Hepatocyte (in vitro differentiated cells): ENCODE results near the gene MASP2. TPM values are rescaled to one million over a fixed set of nuclear protein-coding genes. Genes with fewer than 3 reads are reported as not detected.

ENCODE experiments used
- DNase-seq: peaks from one replicate; pipeline ENCODE4 v3.0.0-alpha.2; 2016; ENCODE audit warnings: low spot score
- H2AFZ ChIP-seq: fragments of 200-600 bp; sonication (generic); 2 replicates; pipeline ENCODE4 v1.6.0; 2016; ENCODE audit warnings: antibody characterized with exemption, mild to moderate bottlenecking
- H3K27ac ChIP-seq: fragments of 200-600 bp; sonication (generic); 2 replicates; pipeline ENCODE4 v1.5.1; 2016; ENCODE audit warnings: mild to moderate bottlenecking
- H3K27me3 ChIP-seq: fragments of 200-600 bp; sonication (generic); 2 replicates; pipeline ENCODE4 v1.6.1; 2016
- H3K36me3 ChIP-seq: fragments of 200-600 bp; sonication (generic); replicated peaks from 2 replicates; pipeline ENCODE4 v1.5.1; 2016; ENCODE audit warnings: low read depth; ENCODE audit not compliant: insufficient read depth
- H3K4me1 ChIP-seq: fragments of 200-600 bp; sonication (generic); 2 replicates; pipeline ENCODE4 v1.5.1; 2016; ENCODE audit warnings: mild to moderate bottlenecking, moderate library complexity; ENCODE audit not compliant: insufficient read depth
- H3K4me2 ChIP-seq: fragments of 200-600 bp; sonication (generic); 2 replicates; pipeline ENCODE4 v1.6.0; 2016
- H3K4me3 ChIP-seq: fragments of 200-600 bp; sonication (generic); 2 replicates; pipeline ENCODE4 v1.5.1; 2016; ENCODE audit warnings: mild to moderate bottlenecking
- H3K79me2 ChIP-seq: fragments of 200-600 bp; sonication (generic); 2 replicates; pipeline ENCODE4 v1.6.0; 2017; ENCODE audit warnings: mild to moderate bottlenecking
- H3K9me2 ChIP-seq: fragments of 200-600 bp; sonication (generic); replicated peaks from 2 replicates; pipeline ENCODE4 v1.6.0; 2017; ENCODE audit warnings: mild to moderate bottlenecking; ENCODE audit not compliant: insufficient read depth
- H3K9me3 ChIP-seq: fragments of 200-600 bp; sonication (generic); 2 replicates; pipeline ENCODE4 v1.5.1; 2016; ENCODE audit warnings: low read depth, mild to moderate bottlenecking
- H4K20me1 ChIP-seq: fragments of 200-600 bp; sonication (generic); 2 replicates; pipeline ENCODE4 v1.6.0; 2016; ENCODE audit warnings: mild to moderate bottlenecking; ENCODE audit not compliant: insufficient read depth, poor library complexity, severe bottlenecking
- EZH2 ChIP-seq: fragments of 200-600 bp; sonication (generic); IDR thresholded peaks from 2 replicates; pipeline ENCODE4 v1.6.1; 2016; ENCODE audit warnings: antibody characterized with exemption, mild to moderate bottlenecking, borderline replicate concordance
- EZH2phosphoT487 ChIP-seq: fragments of 200-600 bp; sonication (generic); IDR thresholded peaks from one replicate; pipeline ENCODE4 v1.6.1; 2018; ENCODE audit warnings: antibody characterized with exemption, mild to moderate bottlenecking, low read depth, moderate library complexity; ENCODE audit not compliant: unreplicated experiment, severe bottlenecking
- WGBS: methylation state at CpG from one replicate; pipeline ENCODE4 v1.1.6; 2016; ENCODE audit warnings: low lambda C conversion rate; ENCODE audit errors: missing lambda C conversion rate; 5-methylcytosine and 5-hydroxymethylcytosine counted together
- polyA plus RNA-seq: library from polyadenylated mRNA; unstranded; fragments of >200 nt; fragmentation: Nextera tagmentation; extraction: Ambion mirVana; gene quantifications from 2 replicates; pipeline ENCODE4 v1.2.1, GENCODE V29; 2016
- total RNA-seq: library from RNA; depleted of rRNA; stranded (reverse); fragments of >200 nt; gene quantifications from 2 replicates; pipeline ENCODE4 v1.2.3, GENCODE V29; 2014
- TF ChIP-seq, protein P1 (sequence below): fragments of 200-600 bp; sonication (generic); IDR thresholded peaks from 2 replicates; pipeline ENCODE4 v1.5.1; 2016; ENCODE audit warnings: antibody characterized with exemption, mild to moderate bottlenecking; ENCODE audit not compliant: poor library complexity

MASP2 gene
- total and polyA plus RNA-seq, 2 experiments from 2014 or later, result 3.3 to 16.6 TPM

DNA sequence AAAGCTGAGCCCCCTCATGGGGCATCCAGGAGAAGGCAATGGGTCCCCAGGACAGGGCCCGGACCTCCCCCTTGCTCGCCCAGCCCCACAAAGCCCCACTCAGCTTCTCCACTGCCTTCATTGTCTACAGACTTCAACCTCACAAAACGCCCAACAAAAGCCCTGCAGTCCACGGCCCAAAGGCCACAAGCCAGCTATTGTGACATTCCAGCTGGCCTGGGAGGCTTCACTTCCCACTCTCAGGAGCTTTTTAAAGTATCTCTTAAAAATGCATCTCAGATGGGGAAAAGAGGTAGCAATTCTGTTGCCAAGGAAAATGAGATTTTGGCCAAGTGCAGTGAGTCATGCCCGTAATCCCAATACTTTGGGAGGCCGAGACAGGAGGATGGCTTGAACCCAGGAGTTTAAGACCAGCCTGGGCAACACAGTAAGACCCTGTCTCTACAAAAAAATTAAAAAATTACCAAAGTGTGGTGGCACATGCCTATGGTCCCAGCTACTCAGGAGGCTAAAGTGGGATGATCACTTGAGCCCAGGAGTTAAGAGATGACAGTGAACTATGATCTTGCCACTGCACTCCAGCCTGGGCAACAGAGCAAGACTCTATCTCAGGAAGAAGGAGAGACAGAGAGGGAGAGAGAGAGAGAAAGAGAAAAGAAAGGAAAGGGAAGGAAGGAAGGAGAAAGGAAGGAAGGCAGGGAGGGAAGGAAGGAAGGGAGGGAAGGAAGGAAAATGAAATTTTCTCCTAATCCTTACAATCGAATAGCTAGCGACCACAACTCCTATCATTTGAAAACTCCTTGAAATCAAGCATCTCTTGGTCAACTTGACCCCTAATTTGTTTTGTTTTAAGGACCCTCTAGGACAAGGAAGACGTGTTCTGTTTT, 66.0 kb downstream of the MASP2 start:
- Histone ChIP-seq H2AFZ (no peak overlapping the region), H3K4me2 (peak overlapping the region; percentile 66)
- WGBS, result 72% methylated on average over 9 of the region's 9 CpGs

DNA sequence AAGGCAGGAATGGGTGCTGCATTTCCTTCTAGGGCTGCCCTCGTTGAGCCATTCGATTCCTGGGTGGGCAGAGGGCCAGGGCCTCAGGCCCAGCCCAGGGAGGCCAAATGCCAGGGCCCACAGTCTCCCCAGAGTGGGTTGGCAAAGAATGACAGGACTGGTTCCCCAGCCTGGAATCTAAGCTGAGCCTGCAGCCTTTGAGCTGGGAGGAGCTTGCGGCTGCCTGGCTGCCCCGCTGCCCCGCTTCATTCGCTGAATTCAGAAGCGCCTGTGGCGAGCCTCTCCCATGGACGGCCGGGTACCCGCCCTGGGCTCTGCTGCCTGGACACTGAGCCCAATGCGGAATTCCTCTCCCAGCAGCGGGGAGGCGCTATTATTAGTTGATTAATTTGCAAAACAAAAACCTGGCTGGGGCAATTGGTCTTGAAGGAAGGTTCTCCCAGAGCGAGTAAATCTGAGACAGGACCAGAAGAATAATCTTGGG, 66.9 kb downstream of the MASP2 start:
- Histone ChIP-seq H3K4me1 (peaks cover 7% of the 10 kb centered on the region), H3K27ac (no peak overlapping the region), H3K4me2 (peak overlapping the region; percentile 66), H3K9me2 (no peaks in the 10 kb centered on the region), H3K36me3 (no peaks in the 10 kb centered on the region), H3K4me3 (no peak overlapping the region), H2AFZ (peak overlapping the region; percentile 12), H3K27me3 (peaks cover 4% of the 10 kb centered on the region), H3K79me2 (no peaks in the 10 kb centered on the region), H4K20me1 (no peaks in the 10 kb centered on the region), H3K9me3 (no peaks in the 10 kb centered on the region)
- WGBS, result 17% methylated on average over 15 of the region's 15 CpGs
- TF ChIP-seq EZH2, result no peak
- TF ChIP-seq, protein P1, sequence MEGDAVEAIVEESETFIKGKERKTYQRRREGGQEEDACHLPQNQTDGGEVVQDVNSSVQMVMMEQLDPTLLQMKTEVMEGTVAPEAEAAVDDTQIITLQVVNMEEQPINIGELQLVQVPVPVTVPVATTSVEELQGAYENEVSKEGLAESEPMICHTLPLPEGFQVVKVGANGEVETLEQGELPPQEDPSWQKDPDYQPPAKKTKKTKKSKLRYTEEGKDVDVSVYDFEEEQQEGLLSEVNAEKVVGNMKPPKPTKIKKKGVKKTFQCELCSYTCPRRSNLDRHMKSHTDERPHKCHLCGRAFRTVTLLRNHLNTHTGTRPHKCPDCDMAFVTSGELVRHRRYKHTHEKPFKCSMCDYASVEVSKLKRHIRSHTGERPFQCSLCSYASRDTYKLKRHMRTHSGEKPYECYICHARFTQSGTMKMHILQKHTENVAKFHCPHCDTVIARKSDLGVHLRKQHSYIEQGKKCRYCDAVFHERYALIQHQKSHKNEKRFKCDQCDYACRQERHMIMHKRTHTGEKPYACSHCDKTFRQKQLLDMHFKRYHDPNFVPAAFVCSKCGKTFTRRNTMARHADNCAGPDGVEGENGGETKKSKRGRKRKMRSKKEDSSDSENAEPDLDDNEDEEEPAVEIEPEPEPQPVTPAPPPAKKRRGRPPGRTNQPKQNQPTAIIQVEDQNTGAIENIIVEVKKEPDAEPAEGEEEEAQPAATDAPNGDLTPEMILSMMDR, result peak; percentile 52
- TF ChIP-seq EZH2phosphoT487, result no peak
- peak; percentile 78 for DNase-seq

More for the DNA sequence above, 66.0 kb downstream of the MASP2 start:
- Histone ChIP-seq H4K20me1 (no peaks in the 10 kb centered on the region), H3K79me2 (no peaks in the 10 kb centered on the region), H3K27ac (no peak overlapping the region), H3K4me3 (no peak overlapping the region), H3K9me2 (no peaks in the 10 kb centered on the region), H3K9me3 (no peaks in the 10 kb centered on the region), H3K27me3 (peaks cover 4% of the 10 kb centered on the region), H3K36me3 (no peaks in the 10 kb centered on the region), H3K4me1 (peaks cover 2% of the 10 kb centered on the region)
- TF ChIP-seq, protein P1, result no peak
- TF ChIP-seq EZH2, result no peak
- TF ChIP-seq EZH2phosphoT487, result no peak
- no peak for DNase-seq

DNA sequence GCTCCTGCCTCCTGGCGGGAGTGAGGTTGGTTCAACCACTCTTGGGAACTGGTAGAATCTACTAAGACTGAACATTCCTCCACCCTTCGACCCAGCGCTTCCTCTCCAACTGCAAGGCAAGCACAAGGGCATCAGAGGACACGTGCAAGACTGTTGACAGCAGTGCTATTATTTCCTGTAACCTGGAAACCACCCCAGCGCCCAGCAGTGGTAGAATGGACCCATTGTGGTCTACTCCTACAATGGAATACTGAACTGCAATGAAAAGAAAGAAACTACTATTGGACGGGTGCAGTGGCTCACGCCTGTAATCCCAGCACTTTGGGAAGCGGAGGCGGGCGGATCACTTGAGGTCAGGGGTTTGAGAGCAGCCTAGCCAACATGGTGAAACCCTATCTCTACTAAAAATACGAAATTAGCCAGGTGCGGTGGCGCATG, 67.5 kb downstream of the MASP2 start:
- Histone ChIP-seq H3K9me2 (no peaks in the 10 kb centered on the region), H2AFZ (no peak overlapping the region), H3K36me3 (no peaks in the 10 kb centered on the region), H3K27ac (no peak overlapping the region), H3K79me2 (no peaks in the 10 kb centered on the region), H3K4me1 (peaks cover 7% of the 10 kb centered on the region), H4K20me1 (no peaks in the 10 kb centered on the region), H3K4me3 (no peak overlapping the region), H3K27me3 (peaks cover 4% of the 10 kb centered on the region), H3K4me2 (no peak overlapping the region), H3K9me3 (no peaks in the 10 kb centered on the region)
- DNase-seq, result no peak
- TF ChIP-seq EZH2 (no peak), EZH2phosphoT487 (no peak)
- TF ChIP-seq, protein P1, result no peak
- 84% methylated on average over 13 of the region's 13 CpGs for WGBS
